ENCODE data around the gene STAT1. TPM values are rescaled to one million over a fixed set of nuclear protein-coding genes. Genes with fewer than 3 reads are reported as not detected.

Gene STAT1
- polyA plus RNA-seq, result 73.8 TPM

DNA sequence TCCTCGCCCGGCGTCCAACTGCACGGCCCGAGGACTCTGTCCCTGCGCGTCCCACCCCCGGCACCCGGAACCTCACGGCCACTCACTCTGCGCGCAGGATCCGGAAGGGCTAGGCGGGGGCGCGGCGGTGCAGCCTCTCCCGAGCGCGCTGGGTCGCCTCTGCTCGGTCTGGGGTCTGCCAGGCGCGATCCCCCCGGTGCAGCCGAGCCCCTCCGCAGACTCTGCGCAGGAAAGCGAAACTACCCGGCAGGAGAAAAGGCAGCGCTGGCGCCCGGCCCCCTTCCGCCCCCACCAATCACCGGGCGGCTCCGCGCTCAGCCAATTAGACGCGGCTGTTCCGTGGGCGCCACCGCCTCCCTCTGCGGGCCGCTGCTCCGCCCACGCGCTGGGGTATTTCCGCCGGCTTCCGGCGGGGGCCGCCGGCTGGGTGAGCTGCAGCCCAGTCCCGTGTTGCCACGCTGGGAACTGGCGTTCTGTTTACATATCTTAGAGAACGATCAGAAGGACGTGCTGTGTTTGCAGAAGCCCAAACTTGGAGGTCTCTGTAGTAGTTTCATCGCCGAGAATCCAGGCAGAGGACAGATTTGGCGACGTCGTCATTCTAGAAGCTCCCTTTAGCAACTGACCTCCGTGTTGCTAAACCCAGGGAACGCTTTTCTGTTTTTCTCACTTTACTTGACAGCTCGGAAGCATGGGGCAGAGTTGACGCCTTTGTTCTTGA is at the start of gene STAT1:
STAT1 (minus strand) TSS at position 240 of the 721 bp plus-strand sequence. CDS start 4,168 bp downstream, outside the sequence.
- peaks cover 17 to 20% (median 20%) of the 10 kb centered on the region in 3 donors for H3K4me1 Mint-ChIP-seq
- no peak within 1 kb of the TSS for H3K4me3 Mint-ChIP-seq
- no peak within 1 kb of the TSS for H3K27ac Mint-ChIP-seq
- H3K36me3 Mint-ChIP-seq, result no peaks in the 10 kb centered on the region
- H3K9me3 Mint-ChIP-seq, result peaks cover 0 to 2% (median 0%) of the 10 kb centered on the region in 3 donors
- no peaks in the 10 kb centered on the region for H3K27me3 Mint-ChIP-seq

GRCh38 chr2:191063584-191063983 is 49.6 kb upstream of the STAT1 start:
- Mint-ChIP-seq H3K36me3 (no peaks in the 10 kb centered on the region), H3K27ac (no peak overlapping the region), H3K27me3 (no peaks in the 10 kb centered on the region), H3K4me3 (no peak overlapping the region), H3K4me1 (peaks cover 0 to 2% (median 0%) of the 10 kb centered on the region in 3 donors), H3K9me3 (no peaks in the 10 kb centered on the region)

DNA sequence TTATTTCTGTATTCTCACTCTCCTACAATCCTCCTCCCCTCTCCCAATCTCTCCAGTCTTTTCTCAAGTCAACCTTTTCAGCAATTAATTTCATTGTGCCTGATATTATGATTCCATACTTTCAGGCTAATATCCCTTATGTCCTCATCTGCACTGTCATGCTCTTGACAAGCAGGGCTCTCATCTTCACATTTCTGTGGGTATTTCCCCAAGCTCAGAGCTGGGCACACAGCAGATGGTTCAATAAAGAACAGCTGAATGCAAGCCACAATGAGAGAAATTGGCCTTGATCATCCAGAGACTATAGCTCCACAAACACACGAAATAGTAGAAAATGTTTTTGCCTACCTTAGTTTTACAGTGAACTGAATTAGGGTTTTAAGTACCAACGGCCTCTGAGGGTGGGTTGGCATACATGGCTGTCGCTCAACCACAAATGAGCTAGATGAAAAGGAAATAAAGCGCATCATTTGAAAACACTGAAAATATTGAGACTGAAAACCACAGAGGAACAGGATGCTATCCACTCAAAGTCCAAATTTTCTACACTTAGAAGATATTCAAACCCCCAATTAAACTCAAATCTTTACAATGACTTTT is 47.5 kb upstream of the STAT1 start:
- peak overlapping the region in 2 of 3 donors; percentile 18 to 87 for H3K27ac Mint-ChIP-seq
- no peaks in the 10 kb centered on the region for H3K36me3 Mint-ChIP-seq
- peak overlapping the region in 2 of 4 donors; percentile 4 to 29 for H3K4me3 Mint-ChIP-seq
- no peaks in the 10 kb centered on the region for H3K27me3 Mint-ChIP-seq
- H3K9me3 Mint-ChIP-seq, result no peaks in the 10 kb centered on the region
- peaks cover 0 to 2% (median 0%) of the 10 kb centered on the region in 3 donors for H3K4me1 Mint-ChIP-seq

DNA sequence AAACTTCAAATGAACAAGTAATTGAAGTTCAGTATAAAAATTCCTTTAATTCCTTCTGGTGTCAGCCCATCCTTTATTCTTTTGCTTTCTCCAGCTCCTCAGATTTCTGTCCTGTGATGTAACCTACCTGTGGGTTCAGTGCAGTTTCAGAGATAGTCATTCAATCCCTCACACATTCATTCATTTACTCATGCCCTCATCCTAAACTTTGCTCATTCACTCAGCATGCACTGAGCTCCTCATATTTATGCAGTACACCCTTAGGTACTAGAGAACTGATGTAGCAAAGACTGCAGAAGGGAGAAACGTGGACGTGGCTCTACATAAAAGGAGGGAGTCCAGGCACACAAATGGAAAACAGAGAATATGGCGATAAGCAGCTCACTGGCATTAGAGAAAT is 45.3 kb upstream of the STAT1 start:
- Mint-ChIP-seq H3K9me3 (no peaks in the 10 kb centered on the region), H3K4me3 (no peak overlapping the region), H3K27ac (no peak overlapping the region), H3K27me3 (no peaks in the 10 kb centered on the region), H3K36me3 (no peaks in the 10 kb centered on the region), H3K4me1 (peaks cover 0 to 6% (median 0%) of the 10 kb centered on the region in 3 donors)

- no peaks in the 10 kb centered on the region for H3K9me3 Mint-ChIP-seq
- H3K4me1 Mint-ChIP-seq, result peaks cover 0 to 6% (median 0%) of the 10 kb centered on the region in 3 donors
- H3K36me3 Mint-ChIP-seq, result no peaks in the 10 kb centered on the region
- no peaks in the 10 kb centered on the region for H3K27me3 Mint-ChIP-seq
- H3K4me3 Mint-ChIP-seq, result peak overlapping the region in 1 of 4 donors; percentile 61
- no peak overlapping the region for H3K27ac Mint-ChIP-seq
Observed at GRCh38 chr2:191056228-191056627, 42.3 kb upstream of the STAT1 start.

DNA sequence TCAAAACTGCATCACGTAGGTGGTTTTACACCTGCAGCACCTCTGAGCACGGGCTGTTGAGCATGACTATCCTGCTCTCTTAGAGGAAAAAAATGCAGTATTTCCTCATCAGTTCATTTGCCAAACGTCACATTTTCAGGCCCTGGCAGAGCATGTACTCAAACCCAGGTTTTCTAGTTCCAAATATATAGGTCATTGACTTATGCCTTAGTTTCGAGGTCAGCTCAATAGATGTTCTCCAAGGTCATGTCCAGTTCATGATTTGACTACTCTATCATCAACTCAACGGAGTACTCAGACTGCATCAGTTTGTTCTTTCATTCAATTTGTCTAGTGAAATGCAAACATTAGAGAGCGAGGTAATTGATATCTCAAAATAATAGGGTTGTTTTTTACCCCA is 39.3 kb upstream of the STAT1 start:
- Mint-ChIP-seq H3K27me3 (peaks cover 5% of the 10 kb centered on the region), H3K4me1 (peaks cover 0 to 6% (median 0%) of the 10 kb centered on the region in 3 donors), H3K9me3 (no peaks in the 10 kb centered on the region), H3K27ac (no peak overlapping the region), H3K36me3 (no peaks in the 10 kb centered on the region), H3K4me3 (no peak overlapping the region)

DNA sequence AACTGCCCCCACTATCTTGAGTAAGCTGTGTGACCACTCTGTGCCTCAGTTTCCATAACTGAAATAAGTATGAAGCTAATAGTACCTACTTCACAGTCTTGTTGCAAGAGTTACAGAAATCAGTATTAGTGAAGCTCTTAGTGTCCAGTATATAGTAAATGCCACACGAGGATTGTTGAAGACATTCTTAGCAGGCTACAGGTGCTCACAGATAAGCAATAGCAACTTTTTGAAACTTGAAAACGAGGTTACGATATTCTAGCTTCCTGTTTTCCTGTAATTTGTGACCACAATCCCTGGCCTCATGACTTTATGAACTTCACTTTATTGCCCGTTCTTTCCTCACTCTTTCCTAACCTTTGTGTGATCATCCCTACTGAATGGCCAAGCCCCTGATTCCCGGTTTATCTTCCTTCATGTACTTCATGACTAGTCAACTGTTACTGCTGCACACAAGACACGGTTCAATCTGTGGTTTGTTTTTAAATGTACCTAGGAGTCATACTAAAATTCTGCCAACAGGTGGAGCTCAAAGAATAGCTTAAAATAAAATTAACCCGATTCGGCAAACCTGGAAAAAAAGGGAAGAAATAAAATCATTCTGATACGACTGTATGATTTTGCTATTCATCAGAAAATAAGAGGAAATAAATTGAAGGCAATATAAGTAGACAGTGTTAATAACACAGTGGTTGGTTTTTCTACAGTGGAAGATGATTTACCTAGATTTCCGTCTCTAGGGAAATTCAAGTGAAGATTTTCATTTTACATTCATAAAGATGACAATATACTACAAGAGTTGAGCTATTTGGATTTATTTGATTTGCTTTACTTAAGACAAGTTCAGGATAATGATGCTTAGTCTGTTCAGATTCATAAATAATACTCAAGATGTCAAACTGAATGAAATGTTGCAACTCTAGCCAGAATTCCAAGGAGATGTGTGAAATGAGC is 38.1 kb upstream of the STAT1 start:
- Mint-ChIP-seq H3K27ac (no peak overlapping the region), H3K36me3 (no peaks in the 10 kb centered on the region), H3K27me3 (peaks cover 11% of the 10 kb centered on the region), H3K9me3 (no peaks in the 10 kb centered on the region), H3K4me3 (no peak overlapping the region), H3K4me1 (peaks cover 0 to 6% (median 0%) of the 10 kb centered on the region in 3 donors)

DNA sequence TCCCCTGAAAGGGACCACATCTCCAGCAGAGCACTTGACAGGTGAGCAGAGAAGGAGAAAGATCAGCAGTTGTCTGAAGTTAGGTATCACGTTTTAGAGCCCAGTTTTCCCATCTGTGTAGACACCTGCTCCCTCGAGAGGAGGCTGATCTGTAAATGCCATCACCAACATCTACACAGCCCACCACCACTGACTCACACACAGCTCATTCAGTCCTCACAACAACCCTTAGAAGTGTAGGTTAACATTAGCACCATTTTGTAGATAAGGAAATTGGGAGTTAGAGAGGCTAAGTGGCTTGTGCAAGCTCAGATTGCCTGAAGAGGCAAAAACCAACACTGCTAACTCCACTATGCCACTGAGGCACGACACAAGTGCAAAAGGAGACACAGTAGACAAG is 37.2 kb upstream of the STAT1 start:
- Mint-ChIP-seq H3K4me1 (peaks cover 0 to 5% (median 0%) of the 10 kb centered on the region in 3 donors), H3K27ac (no peak overlapping the region), H3K4me3 (no peak overlapping the region), H3K27me3 (peaks cover 14% of the 10 kb centered on the region), H3K9me3 (no peaks in the 10 kb centered on the region), H3K36me3 (no peaks in the 10 kb centered on the region)

GRCh38 chr2:191050640-191050987 is 36.6 kb upstream of the STAT1 start:
- Mint-ChIP-seq H3K4me1 (peaks cover 0 to 3% (median 0%) of the 10 kb centered on the region in 3 donors), H3K27ac (no peak overlapping the region), H3K4me3 (no peak overlapping the region), H3K27me3 (peaks cover 14% of the 10 kb centered on the region), H3K9me3 (no peaks in the 10 kb centered on the region), H3K36me3 (no peaks in the 10 kb centered on the region)

DNA sequence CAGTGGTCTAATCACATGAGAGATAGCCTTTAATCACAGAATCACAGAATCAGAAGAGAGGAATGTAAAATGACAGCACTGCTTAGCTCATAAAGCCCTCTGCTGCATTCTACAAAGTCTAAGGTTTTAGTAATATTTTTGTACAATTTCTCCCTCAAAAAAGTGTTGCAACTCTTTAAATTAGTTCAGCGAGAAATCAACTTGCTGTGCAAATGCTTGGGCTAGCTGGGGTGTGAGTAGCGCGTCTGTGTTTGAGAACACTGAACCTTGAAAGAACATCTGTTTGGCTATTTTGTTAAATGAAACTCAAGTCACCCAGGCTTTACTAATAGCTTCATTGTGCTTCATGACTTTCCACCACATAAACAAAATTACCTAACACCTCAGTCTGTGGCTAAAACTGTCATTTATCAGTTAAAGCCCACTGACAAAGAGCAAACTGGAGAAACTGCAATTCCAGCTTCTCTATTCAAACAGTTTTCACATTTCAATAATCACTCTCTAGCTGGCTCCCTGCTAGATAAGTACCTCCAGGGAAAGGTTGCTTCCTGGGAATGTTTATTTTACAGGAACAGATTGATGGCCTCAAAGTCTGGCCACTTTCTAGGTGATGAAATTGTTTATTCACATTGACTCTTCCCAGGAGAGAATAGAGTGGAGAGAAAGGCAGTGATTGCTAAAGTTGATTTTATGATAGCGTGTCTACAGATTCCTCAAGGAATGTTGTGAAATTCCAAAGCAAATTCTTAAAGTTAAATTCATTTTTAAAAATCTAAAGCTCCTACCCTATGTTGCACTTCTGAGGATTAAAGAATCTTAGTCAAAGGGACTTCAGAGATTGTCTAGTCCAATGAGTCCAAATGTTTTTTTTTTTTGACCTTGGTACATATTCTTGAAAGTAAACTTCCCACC is 36.0 kb upstream of the STAT1 start:
- H3K9me3 Mint-ChIP-seq, result no peaks in the 10 kb centered on the region
- no peak overlapping the region for H3K27ac Mint-ChIP-seq
- H3K27me3 Mint-ChIP-seq, result peaks cover 14% of the 10 kb centered on the region
- H3K4me3 Mint-ChIP-seq, result no peak overlapping the region
- peaks cover 0 to 3% (median 0%) of the 10 kb centered on the region in 3 donors for H3K4me1 Mint-ChIP-seq
- H3K36me3 Mint-ChIP-seq, result no peaks in the 10 kb centered on the region

- Mint-ChIP-seq H3K4me1 (no peaks in the 10 kb centered on the region), H3K9me3 (peaks cover 0 to 2% (median 0%) of the 10 kb centered on the region in 3 donors), H3K27ac (no peak overlapping the region), H3K27me3 (peaks cover 18% of the 10 kb centered on the region), H3K4me3 (no peak overlapping the region), H3K36me3 (no peaks in the 10 kb centered on the region)
Observed at GRCh38 chr2:191048073-191048472, 34.1 kb upstream of the STAT1 start.

- no peak overlapping the region for H3K4me3 Mint-ChIP-seq
- peaks cover 0 to 2% (median 0%) of the 10 kb centered on the region in 3 donors for H3K9me3 Mint-ChIP-seq
- H3K27me3 Mint-ChIP-seq, result peaks cover 15% of the 10 kb centered on the region
- H3K36me3 Mint-ChIP-seq, result no peaks in the 10 kb centered on the region
- no peak overlapping the region for H3K27ac Mint-ChIP-seq
- H3K4me1 Mint-ChIP-seq, result no peaks in the 10 kb centered on the region
Observed at GRCh38 chr2:191045141-191045540, 31.2 kb upstream of the STAT1 start.

- Mint-ChIP-seq H3K4me1 (peaks cover 0 to 2% (median 0%) of the 10 kb centered on the region in 3 donors), H3K4me3 (no peak overlapping the region), H3K36me3 (no peaks in the 10 kb centered on the region), H3K27me3 (peaks cover 14% of the 10 kb centered on the region), H3K27ac (peak overlapping the region in 1 of 3 donors; percentile 50), H3K9me3 (peaks cover 0 to 2% (median 0%) of the 10 kb centered on the region in 3 donors)
Observed at GRCh38 chr2:191043438-191043837, 29.5 kb upstream of the STAT1 start.
